WTC11 (cell line): ENCODE data around the gene LELP1. TPM values are rescaled to one million over a fixed set of nuclear protein-coding genes. Genes with fewer than 3 reads are reported as not detected.

Source experiments
- ATAC-seq: fragments of 200-7000 bp; cut with Tn5 transposase; 2 replicates; pipeline ENCODE4 v1.10.0; 2021; ENCODE audit warnings: mild to moderate bottlenecking, moderate library complexity
- Bru-seq: library from RNA; stranded (reverse); fragments of 400-500 nt; gene quantifications from one replicate; lab custom pipeline; 2021; lab: Mats Ljungman, UMichigan
- CTCF ChIA-PET: fragments of 300-600 bp; sonication (Branson Sonifier 250); formaldehyde crosslinking; loops from one replicate; lab custom pipeline; 2021; ENCODE audit warnings: antibody characterized with exemption; lab: Charles Lee
- POLR2A ChIA-PET: fragments of 350-600 bp; sonication (Branson Sonifier 250); formaldehyde crosslinking; loops from one replicate; lab custom pipeline; 2021; ENCODE audit warnings: antibody characterized with exemption; lab: Charles Lee
- DNase-seq: peaks from one replicate; pipeline ENCODE4 v3.0.0; 2021; ENCODE audit warnings: low spot score
- H3K27ac Mint-ChIP-seq: 2 replicates; pipeline ENCODE4 v1.8.0; 2021; ENCODE audit warnings: mixed read lengths
- H3K27me3 Mint-ChIP-seq: 2 replicates; pipeline ENCODE4 v1.8.0; 2021; ENCODE audit warnings: low read depth, mild to moderate bottlenecking, moderate library complexity, mixed read lengths
- H3K36me3 Mint-ChIP-seq: 2 replicates; pipeline ENCODE4 v1.8.0; 2021; ENCODE audit warnings: mixed read lengths
- H3K4me1 Mint-ChIP-seq: 2 replicates; pipeline ENCODE4 v1.8.0; 2022; ENCODE audit warnings: mixed read lengths
- H3K4me3 Mint-ChIP-seq: 2 replicates; pipeline ENCODE4 v1.8.0; 2021; ENCODE audit warnings: mild to moderate bottlenecking, moderate library complexity, mixed read lengths
- H3K9me3 Mint-ChIP-seq: 2 replicates; pipeline ENCODE4 v1.8.0; 2021; ENCODE audit warnings: mixed read lengths
- AFF4 ChIP-seq: sonication (generic); formaldehyde crosslinking; IDR thresholded peaks from 2 replicates; pipeline ENCODE4 v1.8.1; 2023; ENCODE audit warnings: mild to moderate bottlenecking, missing genetic modification reagents, borderline replicate concordance
- ATF2 ChIP-seq: sonication (generic); formaldehyde crosslinking; IDR thresholded peaks from 2 replicates; pipeline ENCODE4 v1.8.1; 2022; ENCODE audit warnings: low read depth, missing genetic modification reagents, borderline replicate concordance
- ATF6 ChIP-seq: sonication (generic); formaldehyde crosslinking; IDR thresholded peaks from 2 replicates; pipeline ENCODE4 v1.8.1; 2023; ENCODE audit warnings: mild to moderate bottlenecking, missing genetic modification reagents
- CTCF ChIP-seq: fragments of 200-600 bp; IDR thresholded peaks from 2 replicates; pipeline ENCODE4 v1.8.0; 2022; ENCODE audit warnings: antibody characterized with exemption
- E2F5 ChIP-seq: sonication (generic); formaldehyde crosslinking; IDR thresholded peaks from 2 replicates; pipeline ENCODE4 v1.8.1; 2022; ENCODE audit warnings: mild to moderate bottlenecking, moderate library complexity, missing genetic modification reagents
- FOXK1 ChIP-seq: sonication (generic); formaldehyde crosslinking; IDR thresholded peaks from 2 replicates; pipeline ENCODE4 v1.8.0; 2022; ENCODE audit warnings: mild to moderate bottlenecking, moderate library complexity, missing genetic modification reagents
- FOXP4 ChIP-seq: sonication (generic); formaldehyde crosslinking; IDR thresholded peaks from 2 replicates; pipeline ENCODE4 v1.8.0; 2022; ENCODE audit warnings: mild to moderate bottlenecking, missing genetic modification reagents
- GRHL2 ChIP-seq: fragments of 250-450 bp; sonication (Bioruptor Pico); IDR thresholded peaks from 2 replicates; pipeline ENCODE4 v1.8.0; 2022; ENCODE audit warnings: mild to moderate bottlenecking, moderate library complexity; ENCODE audit not compliant: insufficient replicate concordance, severe bottlenecking
- MYBL2 ChIP-seq: sonication (generic); formaldehyde crosslinking; IDR thresholded peaks from 2 replicates; pipeline ENCODE4 v1.8.1; 2023; ENCODE audit warnings: mild to moderate bottlenecking, moderate library complexity, missing genetic modification reagents
- RORB ChIP-seq: fragments of 250-450 bp; sonication (Bioruptor Pico); IDR thresholded peaks from 2 replicates; pipeline ENCODE4 v1.9.0; 2021; ENCODE audit warnings: mild to moderate bottlenecking
- SP1 ChIP-seq: sonication (generic); formaldehyde crosslinking; conservative IDR thresholded peaks from 2 replicates; pipeline ENCODE4 v1.8.1; 2022; ENCODE audit warnings: missing genetic modification reagents
- STAT6 ChIP-seq: sonication (generic); formaldehyde crosslinking; conservative IDR thresholded peaks from 2 replicates; pipeline ENCODE4 v1.8.1; 2023; ENCODE audit warnings: mild to moderate bottlenecking, low read depth, missing genetic modification reagents, moderate library complexity
- TP53 ChIP-seq: sonication (generic); formaldehyde crosslinking; IDR thresholded peaks from 2 replicates; pipeline ENCODE4 v1.8.1; 2023; ENCODE audit warnings: mild to moderate bottlenecking, missing genetic modification reagents
- USF1 ChIP-seq: sonication (generic); formaldehyde crosslinking; IDR thresholded peaks from 2 replicates; pipeline ENCODE4 v1.8.0; 2022; ENCODE audit warnings: mild to moderate bottlenecking, missing genetic modification reagents
- USF2 ChIP-seq: sonication (generic); formaldehyde crosslinking; IDR thresholded peaks from 2 replicates; pipeline ENCODE4 v1.8.1; 2023; ENCODE audit warnings: mild to moderate bottlenecking, missing genetic modification reagents, moderate library complexity
- ZNF121 ChIP-seq: sonication (generic); formaldehyde crosslinking; IDR thresholded peaks from 2 replicates; pipeline ENCODE4 v1.8.0; 2023; ENCODE audit warnings: missing genetic modification reagents
- ZNF219 ChIP-seq: sonication (generic); formaldehyde crosslinking; IDR thresholded peaks from 2 replicates; pipeline ENCODE4 v1.8.0; 2023; ENCODE audit warnings: missing genetic modification reagents, mild to moderate bottlenecking, borderline replicate concordance
- ZNF423 ChIP-seq: fragments of 250-450 bp; sonication (Bioruptor Pico); IDR thresholded peaks from 2 replicates; pipeline ENCODE4 v2.1.2; 2022; ENCODE audit warnings: mild to moderate bottlenecking, moderate library complexity
- long read RNA-seq, 3 experiments: library from RNA in 1 of 3; library from capped mRNA in 1 of 3; library from polyadenylated mRNA in 1 of 3; unstranded in 2 of 3; stranded (forward) in 1 of 3; transcript quantifications; one replicate each; pipeline ENCODE4 v2.0.0, GENCODE V29; 2021
- total RNA-seq: library from RNA; stranded (reverse); gene quantifications from 3 replicates; pipeline ENCODE4 v1.2.3, GENCODE V29; 2021

Gene LELP1
- not detected in 3 replicates for total RNA-seq
- Bru-seq, nascent RNA = not detected
- long read RNA-seq, experiment 1 = 0 reads
- long read RNA-seq, experiment 2 = 0 reads
- long read RNA-seq, experiment 3 = 0 reads

GRCh38 chr1:153203130-153203529 lies at the start of gene LELP1:
Gene LELP1, plus strand, starts transcription at chr1:153203430. Its CDS starts 1,278 bp downstream, at chr1:153204708.
- Mint-ChIP-seq H3K27me3 (peaks cover 2% of the 10 kb centered on the region; the same call in 1 of the 2 replicates), H3K36me3 (no peaks in the 10 kb centered on the region), H3K27ac (no peak within 1 kb of the TSS), H3K4me3 (no peak within 1 kb of the TSS), H3K9me3 (peaks cover 14% of the 10 kb centered on the region), H3K4me1 (peaks cover 5% of the 10 kb centered on the region; the same call in 1 of the 2 replicates)
- TF ChIP-seq FOXP4 (CRISPR knock-in tag) (no peak), USF1 (CRISPR knock-in tag) (no peak), USF2 (CRISPR knock-in tag) (no peak), GRHL2 (CRISPR knock-in tag) (no peak), TP53 (CRISPR knock-in tag) (no peak), ZNF423 (CRISPR knock-in tag) (no peak)
- ATAC-seq = no peak
- CTCF ChIA-PET = no interaction called here
- POLR2A ChIA-PET = no interaction called here
- DNase-seq = no peak

GRCh38 chr1:153155541-153155940 lies 47.7 kb upstream of the LELP1 start:
- CTCF ChIA-PET = no interaction called here
- TF ChIP-seq RORB (no peak), E2F5 (CRISPR knock-in tag) (no peak), FOXK1 (no peak), CTCF (no peak), MYBL2 (CRISPR knock-in tag) (no peak), SP1 (no peak), STAT6 (CRISPR knock-in tag) (no peak), ZNF121 (CRISPR knock-in tag) (no peak), ATF6 (CRISPR knock-in tag) (no peak), ATF2 (no peak), ZNF219 (CRISPR knock-in tag) (no peak), AFF4 (CRISPR knock-in tag) (no peak)

More at GRCh38 chr1:153155541-153155940, 47.7 kb upstream of the LELP1 start:
- H3K27ac Mint-ChIP-seq = no peak overlapping the region
- peaks cover 39% of the 10 kb centered on the region for H3K9me3 Mint-ChIP-seq
- H3K4me3 Mint-ChIP-seq = no peak overlapping the region
- no peaks in the 10 kb centered on the region for H3K4me1 Mint-ChIP-seq
- ATAC-seq (no peak), DNase-seq (no peak)
- H3K36me3 Mint-ChIP-seq = peaks cover 31% of the 10 kb centered on the region
- POLR2A ChIA-PET = no interaction called here
- peaks cover 3% of the 10 kb centered on the region; the same call in 1 of the 2 replicates for H3K27me3 Mint-ChIP-seq
